NCI-H2029 treated with DMSO at 0.1 percent for 48 hours (cell line): ENCODE results near the gene TRAPPC2L.
"Not testable (repeated sequence)": the region's sequence is repeated elsewhere in the genome, so short reads cannot be mapped to it uniquely, and the experiment has no call there.

Experiments used
- DNase-seq: peaks from one replicate; lab custom pipeline; 2025; lab: John Stamatoyannopoulos, UW

TRAPPC2L gene

GRCh38 chr16:88893127-88893968, 36.4 kb downstream of the TRAPPC2L start:
- DNase-seq = no peak

GRCh38 chr16:88894266-88894665, 37.3 kb downstream of the TRAPPC2L start:
- DNase-seq = not testable (repeated sequence)

- DNase-seq = no peak
Observed at GRCh38 chr16:88894681-88895300, 37.9 kb downstream of the TRAPPC2L start.

- DNase-seq = no peak
Observed at GRCh38 chr16:88895335-88895734, 38.4 kb downstream of the TRAPPC2L start.

GRCh38 chr16:88896238-88897070, 39.5 kb downstream of the TRAPPC2L start:
- no peak for DNase-seq

GRCh38 chr16:88897696-88898425, 40.9 kb downstream of the TRAPPC2L start:
- no peak for DNase-seq

GRCh38 chr16:88899901-88900661, 43.2 kb downstream of the TRAPPC2L start:
- DNase-seq = no peak

GRCh38 chr16:88900662-88901052, 43.7 kb downstream of the TRAPPC2L start:
- DNase-seq = no peak

GRCh38 chr16:88901718-88902337, 44.9 kb downstream of the TRAPPC2L start:
- DNase-seq = no peak

- no peak for DNase-seq
Observed at GRCh38 chr16:88902744-88903143, 45.8 kb downstream of the TRAPPC2L start.

- no peak for DNase-seq
Observed at GRCh38 chr16:88903267-88903666, 46.3 kb downstream of the TRAPPC2L start.

- DNase-seq = no peak
Observed at GRCh38 chr16:88904676-88905365, 47.9 kb downstream of the TRAPPC2L start.

GRCh38 chr16:88905563-88905962, 48.6 kb downstream of the TRAPPC2L start:
- DNase-seq = no peak

- DNase-seq = no peak
Observed at GRCh38 chr16:88906020-88906419, 49.1 kb downstream of the TRAPPC2L start.

GRCh38 chr16:88906535-88907105, 49.7 kb downstream of the TRAPPC2L start:
- DNase-seq = no peak

GRCh38 chr16:88907768-88908167, 50.8 kb downstream of the TRAPPC2L start:
- DNase-seq = no peak

GRCh38 chr16:88908307-88908706, 51.4 kb downstream of the TRAPPC2L start:
- no peak for DNase-seq

GRCh38 chr16:88909431-88910210, 52.7 kb downstream of the TRAPPC2L start:
- DNase-seq = no peak
